IPS-15b (cell line): ENCODE data around the gene NISCH.

Experiments
- H3K27me3 ChIP-seq: one replicate; pipeline ENCODE4 v1.6.1; 2013; ENCODE audit warnings: low read length; ENCODE audit not compliant: control insufficient read depth, insufficient read depth
- H3K36me3 ChIP-seq: one replicate; pipeline ENCODE4 v1.6.1; 2013; ENCODE audit warnings: low read length; ENCODE audit not compliant: control insufficient read depth, insufficient read depth
- H3K4me1 ChIP-seq: one replicate; pipeline ENCODE4 v1.6.1; 2013; ENCODE audit warnings: mild to moderate bottlenecking, low read length; ENCODE audit not compliant: control insufficient read depth, insufficient read depth
- H3K4me3 ChIP-seq: one replicate; pipeline ENCODE4 v1.5.1; 2013; ENCODE audit warnings: low read depth, low read length
- H3K9ac ChIP-seq: one replicate; pipeline ENCODE4 v1.6.1; 2013; ENCODE audit warnings: low read depth, mild to moderate bottlenecking, low read length
- H3K9me3 ChIP-seq: one replicate; pipeline ENCODE4 v1.6.1; 2013; ENCODE audit warnings: mild to moderate bottlenecking, low read length; ENCODE audit not compliant: control insufficient read depth, insufficient read depth

Gene NISCH

GRCh38 chr3:52518723-52519444, 63.5 kb downstream of the NISCH start:
- H3K4me1 ChIP-seq, result no peaks in the 10 kb centered on the region
- peak overlapping the region; percentile 55 for H3K4me3 ChIP-seq
- no peaks in the 10 kb centered on the region for H3K9me3 ChIP-seq
- H3K36me3 ChIP-seq, result peaks cover 11% of the 10 kb centered on the region
- no peak overlapping the region for H3K9ac ChIP-seq
- peaks cover 4% of the 10 kb centered on the region for H3K27me3 ChIP-seq

- no peak overlapping the region for H3K9ac ChIP-seq
- peaks cover 4% of the 10 kb centered on the region for H3K27me3 ChIP-seq
- H3K36me3 ChIP-seq, result peaks cover 18% of the 10 kb centered on the region
- no peaks in the 10 kb centered on the region for H3K9me3 ChIP-seq
- H3K4me1 ChIP-seq, result no peaks in the 10 kb centered on the region
- peak overlapping the region; percentile 55 for H3K4me3 ChIP-seq
Measured at GRCh38 chr3:52519445-52520140, 64.2 kb downstream of the NISCH start.

GRCh38 chr3:52520141-52520667, 64.8 kb downstream of the NISCH start:
- H3K27me3 ChIP-seq, result peaks cover 4% of the 10 kb centered on the region
- no peaks in the 10 kb centered on the region for H3K4me1 ChIP-seq
- H3K4me3 ChIP-seq, result no peak overlapping the region
- no peak overlapping the region for H3K9ac ChIP-seq
- H3K36me3 ChIP-seq, result peaks cover 22% of the 10 kb centered on the region
- H3K9me3 ChIP-seq, result no peaks in the 10 kb centered on the region

GRCh38 chr3:52520716-52521487, 65.5 kb downstream of the NISCH start:
- no peaks in the 10 kb centered on the region for H3K4me1 ChIP-seq
- H3K9ac ChIP-seq, result no peak overlapping the region
- no peaks in the 10 kb centered on the region for H3K9me3 ChIP-seq
- H3K36me3 ChIP-seq, result peaks cover 28% of the 10 kb centered on the region
- peaks cover 4% of the 10 kb centered on the region for H3K27me3 ChIP-seq
- no peak overlapping the region for H3K4me3 ChIP-seq

GRCh38 chr3:52521488-52521824, 66.1 kb downstream of the NISCH start:
- Histone ChIP-seq H3K4me1 (no peaks in the 10 kb centered on the region), H3K9ac (no peak overlapping the region), H3K36me3 (peaks cover 32% of the 10 kb centered on the region), H3K27me3 (peaks cover 4% of the 10 kb centered on the region), H3K9me3 (no peaks in the 10 kb centered on the region), H3K4me3 (no peak overlapping the region)

GRCh38 chr3:52521881-52522650, 66.7 kb downstream of the NISCH start:
- peaks cover 4% of the 10 kb centered on the region for H3K27me3 ChIP-seq
- no peak overlapping the region for H3K9ac ChIP-seq
- H3K4me3 ChIP-seq, result no peak overlapping the region
- H3K36me3 ChIP-seq, result peaks cover 37% of the 10 kb centered on the region
- H3K4me1 ChIP-seq, result no peaks in the 10 kb centered on the region
- H3K9me3 ChIP-seq, result no peaks in the 10 kb centered on the region

GRCh38 chr3:52522651-52523251, 67.3 kb downstream of the NISCH start:
- H3K4me3 ChIP-seq, result no peak overlapping the region
- H3K36me3 ChIP-seq, result peaks cover 44% of the 10 kb centered on the region
- H3K27me3 ChIP-seq, result peaks cover 2% of the 10 kb centered on the region
- no peaks in the 10 kb centered on the region for H3K9me3 ChIP-seq
- H3K4me1 ChIP-seq, result no peaks in the 10 kb centered on the region
- no peak overlapping the region for H3K9ac ChIP-seq

- Histone ChIP-seq H3K27me3 (no peaks in the 10 kb centered on the region), H3K9me3 (no peaks in the 10 kb centered on the region), H3K4me3 (no peak overlapping the region), H3K36me3 (peaks cover 52% of the 10 kb centered on the region), H3K4me1 (no peaks in the 10 kb centered on the region), H3K9ac (no peak overlapping the region)
Measured at GRCh38 chr3:52523386-52524257, 68.2 kb downstream of the NISCH start.

GRCh38 chr3:52524258-52524751, 68.9 kb downstream of the NISCH start:
- Histone ChIP-seq H3K4me3 (no peak overlapping the region), H3K9me3 (no peaks in the 10 kb centered on the region), H3K9ac (no peak overlapping the region), H3K36me3 (peaks cover 59% of the 10 kb centered on the region), H3K27me3 (no peaks in the 10 kb centered on the region), H3K4me1 (no peaks in the 10 kb centered on the region)
